ENCODE results near the gene RFX3.

The RFX3 gene

GRCh38 chr9:3513265-3513818 lies 12.5 kb downstream of the RFX3 start:
- DNase-seq, result no peak

GRCh38 chr9:3511551-3511950 lies 14.2 kb downstream of the RFX3 start:
- no peak for DNase-seq

GRCh38 chr9:3510796-3511195 lies 15.0 kb downstream of the RFX3 start:
- DNase-seq, result no peak

GRCh38 chr9:3509926-3510325 lies 15.9 kb downstream of the RFX3 start:
- DNase-seq, result no peak

GRCh38 chr9:3508521-3509291 lies 17.1 kb downstream of the RFX3 start:
- DNase-seq, result no peak

GRCh38 chr9:3508078-3508431 lies 17.7 kb downstream of the RFX3 start:
- no peak for DNase-seq

GRCh38 chr9:3507395-3508077 lies 18.3 kb downstream of the RFX3 start:
- DNase-seq, result no peak

- no peak for DNase-seq
Measured at GRCh38 chr9:3506164-3506563, 19.6 kb downstream of the RFX3 start.

GRCh38 chr9:3502560-3503398 lies 23.0 kb downstream of the RFX3 start:
- no peak for DNase-seq

- DNase-seq, result no peak
Measured at GRCh38 chr9:3500044-3500443, 25.8 kb downstream of the RFX3 start.

- no peak for DNase-seq
Measured at GRCh38 chr9:3498691-3499090, 27.1 kb downstream of the RFX3 start.

GRCh38 chr9:3497857-3498256 lies 27.9 kb downstream of the RFX3 start:
- DNase-seq, result no peak

GRCh38 chr9:3497401-3497800 lies 28.4 kb downstream of the RFX3 start:
- no peak for DNase-seq

- DNase-seq, result no peak
Measured at GRCh38 chr9:3495855-3496254, 29.9 kb downstream of the RFX3 start.

- no peak for DNase-seq
Measured at GRCh38 chr9:3492214-3492613, 33.6 kb downstream of the RFX3 start.

GRCh38 chr9:3491450-3491849 lies 34.4 kb downstream of the RFX3 start:
- no peak for DNase-seq

GRCh38 chr9:3490957-3491356 lies 34.8 kb downstream of the RFX3 start:
- no peak for DNase-seq

- DNase-seq, result no peak
Measured at GRCh38 chr9:3482578-3482977, 43.2 kb downstream of the RFX3 start.

GRCh38 chr9:3480353-3480655 lies 45.5 kb downstream of the RFX3 start:
- DNase-seq, result no peak

- peak; percentile 28 for DNase-seq
Measured at GRCh38 chr9:3479514-3480352, 46.1 kb downstream of the RFX3 start.

GRCh38 chr9:3478549-3478953 lies 47.2 kb downstream of the RFX3 start:
- DNase-seq, result peak; percentile 56

GRCh38 chr9:3477236-3477834 lies 48.5 kb downstream of the RFX3 start:
- peak; percentile 48 for DNase-seq

All from activated CD4-positive, alpha-beta T cell treated with anti-CD3 and anti-CD28 coated beads, Interleukin-2, Interleukin-6, amounts not matched to agents 100 ng/mL and 50 ng/mL, durations not matched to agents 16 hours and 8 hours (primary cell).